GM19238 (cell line): ENCODE data around the gene TMEM54.

Experiments
- DNase-seq: peaks from one replicate; pipeline ENCODE4 v3.0.0; 2011; ENCODE audit warnings: low spot score; ENCODE audit not compliant: insufficient read length

Gene TMEM54

GRCh38 chr1:32900956-32901822 lies at the start of gene TMEM54:
Gene TMEM54, minus strand, starts transcription at chr1:32901389. Its CDS starts 151 bp downstream, at chr1:32901238.
- no peak for DNase-seq

DNA sequence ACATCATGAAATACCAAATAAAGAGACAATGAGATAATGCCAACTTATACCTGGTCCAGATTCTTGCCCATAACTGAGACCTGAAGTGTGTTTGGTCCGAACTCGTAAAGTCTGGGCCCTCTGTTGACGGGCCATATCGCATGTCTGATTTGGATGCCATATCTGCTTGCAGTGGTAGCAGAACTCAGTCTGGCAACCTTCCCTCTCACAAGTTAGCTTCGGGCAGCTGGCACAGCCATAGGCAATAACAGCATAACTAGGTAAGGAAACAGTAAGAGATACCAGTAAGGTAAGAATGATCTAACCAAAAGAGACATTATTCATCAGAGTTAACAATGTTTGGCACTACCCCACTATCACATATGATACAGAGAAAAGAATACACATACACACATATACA lies 48.3 kb upstream of the TMEM54 start:
- DNase-seq = no peak

DNA sequence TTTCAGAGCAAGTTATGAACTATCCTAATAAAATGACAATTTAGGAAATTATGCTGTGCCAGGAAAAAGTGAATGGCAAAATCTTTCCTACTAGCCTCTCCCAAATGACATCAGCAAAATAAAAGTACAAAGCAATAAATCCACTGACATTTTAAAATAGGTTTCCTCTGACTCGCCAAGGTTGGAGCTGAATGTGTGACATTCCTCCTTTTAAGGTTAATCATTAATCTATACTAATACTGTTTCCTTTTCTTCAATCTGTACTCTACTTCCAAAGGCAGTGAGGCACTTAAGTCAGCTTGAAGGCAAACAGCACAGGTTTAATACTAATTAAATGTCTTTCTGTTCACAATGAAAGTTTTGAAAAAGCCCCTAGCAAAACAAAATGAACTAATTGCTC lies 47.7 kb upstream of the TMEM54 start:
- DNase-seq = no peak

GRCh38 chr1:32948390-32948722 lies 47.2 kb upstream of the TMEM54 start:
- no peak for DNase-seq

DNA sequence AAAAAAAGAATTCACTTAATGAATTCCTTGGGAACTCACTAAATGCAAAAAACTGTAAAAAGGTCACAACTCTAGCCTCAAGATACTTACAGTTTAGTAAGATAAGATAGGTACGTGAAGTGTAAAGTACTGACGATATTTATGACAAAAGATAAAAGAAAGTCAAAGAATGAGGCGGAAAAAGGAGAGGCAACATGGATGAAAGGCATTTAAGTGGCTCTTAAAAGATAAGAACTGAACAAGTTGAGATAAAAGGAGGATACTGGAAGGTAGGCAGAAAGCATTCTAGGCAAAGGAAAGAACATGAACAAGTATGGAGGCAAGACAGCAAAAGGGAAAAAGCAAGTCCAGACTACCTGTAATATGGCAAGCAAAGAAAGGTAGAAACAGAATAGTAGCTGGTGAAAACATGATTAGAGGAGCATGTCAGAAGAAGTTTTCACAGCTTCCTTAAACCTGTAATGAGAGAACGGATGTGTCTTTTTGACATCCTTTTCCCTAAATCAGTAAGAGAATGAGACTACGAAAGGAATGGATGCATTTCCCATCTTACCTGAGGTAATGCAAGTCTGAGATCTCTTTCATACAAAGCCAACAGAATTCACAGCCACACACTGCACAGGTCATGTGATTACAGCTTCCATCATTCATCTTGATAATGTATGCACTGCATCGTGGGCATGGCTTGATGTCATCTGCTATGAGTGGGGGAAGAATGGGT lies 46.6 kb upstream of the TMEM54 start:
- no peak for DNase-seq

GRCh38 chr1:32946413-32946812 lies 45.2 kb upstream of the TMEM54 start:
- no peak for DNase-seq

DNA sequence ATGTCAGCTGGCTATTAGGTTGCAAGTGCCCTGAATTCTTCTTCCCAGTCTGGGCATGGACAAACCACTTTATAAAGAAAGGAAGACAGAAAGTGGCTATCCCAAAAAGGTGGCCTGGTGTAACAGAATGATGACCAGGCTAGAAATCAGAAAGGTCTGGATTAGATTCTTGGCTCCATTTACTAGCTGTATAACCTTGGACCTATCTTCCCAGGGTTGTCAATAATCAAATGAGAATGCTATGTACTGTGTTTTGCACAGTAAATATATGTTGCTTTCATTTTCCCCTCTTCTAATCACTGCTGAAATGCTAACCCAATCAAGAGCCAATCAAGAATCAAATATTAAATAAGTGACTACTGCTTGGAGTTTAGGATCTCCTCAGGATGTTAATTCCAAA lies 43.0 kb upstream of the TMEM54 start:
- no peak for DNase-seq

DNA sequence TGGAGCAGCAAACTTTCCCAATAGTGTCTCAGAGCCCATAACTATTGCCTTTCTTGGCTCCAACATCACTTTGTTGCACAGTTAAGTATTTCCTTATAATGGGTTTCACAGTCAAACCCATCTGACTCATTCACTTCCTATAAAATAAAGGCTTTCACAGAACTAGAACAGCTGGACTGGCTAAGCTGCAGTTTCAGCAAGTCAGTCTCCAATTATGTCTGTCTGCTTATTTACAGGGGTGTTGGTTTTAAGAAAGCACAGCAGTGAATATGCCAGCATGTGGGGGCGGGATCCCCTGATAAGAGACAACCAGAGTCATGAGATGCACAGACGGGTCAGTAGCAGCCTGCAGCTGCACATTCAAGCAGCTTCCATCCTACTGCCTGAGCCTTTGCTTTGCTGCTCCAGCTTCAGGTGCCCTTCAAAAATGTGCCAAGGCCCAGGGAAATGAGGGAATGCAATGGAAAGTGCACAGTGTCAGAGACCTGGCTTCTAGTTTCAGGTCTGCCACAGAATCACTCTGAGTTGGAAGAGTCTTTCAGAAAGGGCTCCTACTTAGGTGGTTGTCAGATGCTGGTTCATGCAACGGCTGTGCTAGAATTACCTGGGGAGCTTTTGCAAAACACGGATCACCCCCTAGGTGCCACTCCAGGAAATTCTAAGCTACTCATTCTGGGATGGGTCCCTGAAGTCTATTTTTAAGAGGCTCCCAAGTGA lies 38.6 kb upstream of the TMEM54 start:
- DNase-seq = no peak

GRCh38 chr1:32937061-32937460 lies 35.9 kb upstream of the TMEM54 start:
- no peak for DNase-seq

DNA sequence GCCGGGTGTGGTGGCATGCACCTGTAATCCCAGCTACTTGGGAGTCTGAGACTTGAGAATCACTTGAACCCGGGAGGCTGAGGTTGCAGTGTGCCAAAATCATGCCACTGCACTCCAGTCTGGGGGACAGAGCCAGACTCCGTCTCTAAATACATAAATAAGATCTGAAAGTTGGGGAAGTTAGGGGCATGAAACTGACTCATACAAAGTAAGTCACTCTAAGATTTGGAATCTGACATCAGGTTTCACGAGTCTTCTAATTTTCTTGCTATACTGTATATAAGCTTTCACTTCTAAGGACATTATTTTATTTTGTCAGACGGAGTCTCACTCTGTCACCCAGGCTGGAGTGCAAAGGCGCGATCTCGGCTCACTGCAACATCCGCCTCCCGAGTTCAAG lies 33.3 kb upstream of the TMEM54 start:
- DNase-seq = no peak

DNA sequence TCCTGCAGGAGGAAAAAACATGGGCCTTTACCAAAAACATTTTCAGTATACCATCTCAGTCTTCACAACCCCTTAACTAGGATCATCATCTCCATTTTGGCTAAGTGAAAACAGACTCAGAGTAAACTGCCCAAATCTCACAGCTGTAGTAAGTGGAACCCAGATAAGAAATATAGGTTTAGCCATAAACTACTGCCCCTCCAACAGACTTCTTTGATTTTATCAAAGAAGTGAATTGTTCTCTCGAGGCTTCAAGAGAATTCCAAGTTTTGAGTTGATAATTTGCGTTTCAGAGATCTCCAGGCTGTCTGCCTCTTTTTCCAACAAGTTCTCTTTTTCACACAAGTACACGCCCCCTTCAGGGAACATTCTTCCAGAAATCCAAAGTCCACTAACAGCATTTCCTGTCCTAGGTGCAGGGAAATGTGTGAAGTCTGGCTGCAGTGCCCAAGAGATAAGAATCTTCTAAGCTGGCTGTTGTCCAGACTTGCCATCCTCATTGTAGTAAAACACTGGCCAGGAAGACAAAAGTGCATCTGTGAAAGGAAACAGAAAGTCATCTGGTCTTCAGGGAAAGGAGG lies 32.6 kb upstream of the TMEM54 start:
- no peak for DNase-seq

DNA sequence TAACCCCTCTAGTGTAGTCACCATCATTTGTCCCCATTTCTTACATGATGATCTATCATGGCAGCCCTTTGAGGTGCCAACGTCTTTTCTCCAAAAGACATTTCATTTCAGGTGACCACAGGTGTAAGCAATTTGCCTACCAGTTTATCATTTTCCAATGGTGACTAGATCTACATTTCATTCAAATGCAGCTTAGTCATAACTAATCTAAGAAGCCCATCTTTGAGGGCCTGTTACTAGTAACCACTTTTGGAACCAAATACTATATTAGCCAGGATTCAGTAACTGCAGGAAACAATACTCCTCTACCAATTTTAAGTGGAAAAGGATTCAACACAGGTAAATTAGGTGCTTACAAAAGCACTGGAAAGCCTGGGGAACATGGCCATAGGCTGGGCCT lies 30.6 kb upstream of the TMEM54 start:
- DNase-seq = no peak

DNA sequence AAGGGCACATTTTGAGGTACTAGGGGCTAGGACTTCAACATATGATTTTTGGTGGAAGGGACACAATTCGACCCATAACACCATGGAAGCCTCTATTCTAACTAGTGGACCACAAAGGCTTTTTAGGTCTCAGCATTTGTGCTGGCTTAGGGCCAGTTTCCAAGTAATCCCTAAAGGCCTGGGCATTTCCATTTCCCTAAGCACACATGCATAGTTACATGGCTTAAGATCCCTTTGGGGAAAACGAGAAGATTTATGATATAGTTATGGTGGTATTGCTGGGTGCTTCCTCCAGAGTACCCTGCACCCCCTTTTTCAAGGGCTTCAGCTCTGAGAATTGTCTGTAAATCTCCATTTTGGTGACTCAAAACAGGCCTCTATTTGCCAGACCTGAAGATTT lies 28.2 kb upstream of the TMEM54 start:
- no peak for DNase-seq

DNA sequence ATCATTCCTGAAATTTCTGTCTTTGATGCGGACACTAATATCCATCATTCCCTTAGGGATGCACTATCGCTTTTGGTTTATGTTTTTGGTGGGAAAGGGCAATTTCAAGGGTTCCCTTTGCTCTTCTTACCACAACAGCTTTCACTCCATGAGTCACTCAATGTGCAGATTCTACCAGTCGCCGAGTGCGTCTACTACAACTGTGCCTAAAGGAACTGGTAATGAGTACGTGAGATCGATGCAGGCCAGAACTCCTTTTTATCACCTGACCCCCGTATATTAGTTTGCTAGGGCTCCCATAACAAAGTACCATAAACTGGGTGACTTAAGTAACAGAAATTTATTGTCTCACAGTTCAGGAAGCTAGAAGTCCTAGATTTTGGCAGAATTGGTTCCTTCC lies 27.5 kb upstream of the TMEM54 start:
- DNase-seq = no peak

DNA sequence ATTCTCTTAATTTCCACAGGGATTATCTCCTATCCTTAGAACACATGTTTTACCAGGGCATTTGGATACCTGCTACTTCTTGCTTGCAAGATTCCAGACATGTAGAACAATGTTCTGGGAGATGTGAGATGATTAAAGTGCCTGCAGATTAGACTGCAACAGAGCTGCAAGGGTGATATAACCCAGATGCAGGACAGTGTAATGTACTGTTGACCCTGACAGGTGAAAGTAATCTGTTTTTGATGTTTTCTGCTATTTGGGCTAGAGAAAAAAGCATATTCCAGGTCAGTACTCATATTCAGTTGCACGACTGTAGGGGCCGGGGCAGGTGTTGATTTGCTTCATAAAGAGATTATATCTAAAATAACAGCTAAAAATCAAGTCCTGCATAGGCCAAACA lies 27.1 kb upstream of the TMEM54 start:
- no peak for DNase-seq

DNA sequence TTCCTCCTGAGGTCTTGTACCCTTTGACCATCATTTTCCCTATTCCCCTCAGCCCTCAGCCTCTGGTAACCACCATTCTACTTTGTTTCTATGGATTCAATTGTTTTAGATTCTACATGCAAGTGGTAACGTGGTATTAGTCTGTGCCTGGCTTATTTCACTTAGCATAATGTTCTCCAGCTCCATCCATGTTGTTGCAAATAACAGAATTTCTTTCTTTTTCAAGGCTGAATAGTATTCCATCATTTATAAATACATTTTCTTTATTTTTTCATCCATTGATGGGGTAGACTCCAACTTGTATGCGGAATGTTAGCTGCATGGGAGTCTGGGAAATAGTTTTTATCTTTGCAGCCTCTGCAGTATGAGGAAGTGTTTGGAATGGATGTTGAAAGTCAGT lies 26.3 kb upstream of the TMEM54 start:
- DNase-seq = no peak

GRCh38 chr1:32926562-32926961 lies 25.4 kb upstream of the TMEM54 start:
- DNase-seq = no peak

DNA sequence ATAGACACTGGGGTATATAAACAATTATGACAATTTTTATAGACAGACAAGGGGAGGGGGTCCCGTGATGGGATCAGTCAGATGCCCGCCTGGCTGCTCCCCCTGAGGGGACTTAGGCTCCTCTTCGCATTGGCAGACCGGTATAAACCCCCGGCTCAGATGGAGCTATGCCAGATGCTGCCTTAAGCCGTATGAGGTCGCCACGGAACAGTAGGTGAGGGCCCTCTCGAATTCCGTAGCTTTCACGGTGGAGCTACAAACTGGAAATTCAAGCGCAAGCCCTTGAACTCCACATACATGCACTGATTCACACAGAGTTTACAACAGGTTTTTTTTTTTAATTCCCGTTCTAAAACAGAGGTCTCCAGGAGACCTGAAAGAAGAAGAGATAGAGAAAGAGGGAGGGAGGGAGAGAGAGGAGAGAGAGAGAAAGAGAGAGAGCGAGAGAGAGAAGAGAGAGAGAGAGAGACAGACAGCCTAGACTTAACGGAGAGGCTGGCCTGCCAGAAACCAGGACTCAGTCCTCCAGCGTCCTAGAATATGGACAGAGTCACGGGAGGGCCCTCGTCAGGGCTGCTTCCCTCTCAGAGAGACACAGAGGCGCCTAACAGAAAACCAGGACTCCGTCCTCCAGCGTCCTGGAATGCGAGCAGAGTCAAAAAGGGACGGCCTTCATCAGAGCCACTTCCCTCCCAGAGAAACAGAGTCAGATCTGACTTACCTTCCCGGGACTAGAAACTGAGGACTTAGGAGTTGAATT lies 24.4 kb upstream of the TMEM54 start:
- no peak for DNase-seq

- DNase-seq = no peak
Measured at GRCh38 chr1:32924881-32925344, 23.7 kb upstream of the TMEM54 start.

- no peak for DNase-seq
Measured at GRCh38 chr1:32920833-32921232, 19.6 kb upstream of the TMEM54 start.
